Caco-2 (cell line): ENCODE results near the gene ZNF90. TPM values are rescaled to one million over a fixed set of nuclear protein-coding genes. Genes with fewer than 3 reads are reported as not detected.
"Not testable (repeated sequence)": the region's sequence is repeated elsewhere in the genome, so short reads cannot be mapped to it uniquely, and the experiment has no call there.

Source experiments
- BruUV-seq: library from RNA; stranded (reverse); fragments of 400-500 nt; replicated peaks from 2 replicates; lab custom pipeline; 2021; lab: Mats Ljungman, UMichigan
- CTCF ChIA-PET: fragments of 300-600 bp; sonication (Branson Sonifier 250); formaldehyde crosslinking; loops from one replicate; lab custom pipeline; 2022; ENCODE audit warnings: antibody characterized with exemption; lab: Charles Lee
- POLR2A ChIA-PET: fragments of 300-600 bp; sonication (Branson Sonifier 250); formaldehyde crosslinking; loops from one replicate; lab custom pipeline; 2022; ENCODE audit warnings: antibody characterized with exemption; lab: Charles Lee
- DNase-seq, 2 experiments: peaks; one replicate each; pipeline versions ENCODE4 v3.0.0 to v3.0.0-alpha.2; 2020 to 2022
- H3K27me3 ChIP-seq: replicated peaks from 2 replicates; pipeline ENCODE4 v1.6.0; 2011; ENCODE audit warnings: low read length; ENCODE audit not compliant: control insufficient read depth, insufficient read depth
- H3K36me3 ChIP-seq: 2 replicates; pipeline ENCODE4 v1.5.1; 2011; ENCODE audit warnings: low read length; ENCODE audit not compliant: control insufficient read depth, insufficient read depth
- H3K4me1 ChIP-seq: fragments of 250-450 bp; sonication (Bioruptor Pico); 2 replicates; pipeline ENCODE4 v1.5.1; 2020; ENCODE audit warnings: mild to moderate bottlenecking
- H3K4me3 ChIP-seq: 2 replicates; pipeline ENCODE4 v1.5.1; 2011; ENCODE audit warnings: low read depth, mild to moderate bottlenecking, control low read depth, low read length
- H3K9me3 ChIP-seq: fragments of 250-450 bp; sonication (Bioruptor Pico); 2 replicates; pipeline ENCODE4 v1.5.1; 2020; ENCODE audit warnings: mild to moderate bottlenecking, moderate library complexity
- H3K27ac Mint-ChIP-seq: one replicate; pipeline ENCODE4 v1.8.0; 2022; ENCODE audit warnings: mixed read lengths; ENCODE audit not compliant: unreplicated experiment
- H3K27me3 Mint-ChIP-seq: one replicate; pipeline ENCODE4 v1.8.0; 2022; ENCODE audit warnings: mixed read lengths; ENCODE audit not compliant: insufficient read depth, unreplicated experiment
- H3K36me3 Mint-ChIP-seq: one replicate; pipeline ENCODE4 v1.8.0; 2022; ENCODE audit warnings: mild to moderate bottlenecking, mixed read lengths; ENCODE audit not compliant: insufficient read depth, unreplicated experiment
- H3K4me1 Mint-ChIP-seq: one replicate; pipeline ENCODE4 v1.8.0; 2022; ENCODE audit warnings: low read depth, mixed read lengths; ENCODE audit not compliant: unreplicated experiment
- H3K4me3 Mint-ChIP-seq: one replicate; pipeline ENCODE4 v1.8.0; 2022; ENCODE audit warnings: mild to moderate bottlenecking, moderate library complexity, mixed read lengths; ENCODE audit not compliant: unreplicated experiment
- H3K9me3 Mint-ChIP-seq: one replicate; pipeline ENCODE4 v1.8.0; 2022; ENCODE audit warnings: mixed read lengths; ENCODE audit not compliant: unreplicated experiment
- intact Hi-C: fragments of 100-400 bp; cut with micrococcal nuclease; formaldehyde crosslinking; loops from one replicate; pipeline ENCODE4 v1.10.0; 2022; ENCODE audit not compliant: unreplicated experiment
- total RNA-seq: library from RNA; stranded (reverse); gene quantifications from 2 replicates; pipeline ENCODE4 v1.2.3, GENCODE V29; 2022
- TF ChIP-seq, protein P1 (sequence below), 2 experiments: fragments of 200-600 bp in 1 of 2; IDR thresholded peaks; 1 replicate in 1 of 2; 2 replicates in 1 of 2; pipeline versions ENCODE4 v1.5.1 to v1.8.0; 2011 to 2022; ENCODE audit warnings: antibody characterized with exemption in 1 of 2, control low read depth in 1 of 2, inconsistent platforms in 1 of 2, low read depth in 1 of 2, low read length in 1 of 2, mild to moderate bottlenecking in 1 of 2, moderate library complexity in 1 of 2; ENCODE audit not compliant: insufficient read depth in 1 of 2, severe bottlenecking in 1 of 2, unreplicated experiment in 1 of 2

The ZNF90 gene
- total RNA-seq, 1 experiment from 2014 or later = 7.1 TPM

DNA sequence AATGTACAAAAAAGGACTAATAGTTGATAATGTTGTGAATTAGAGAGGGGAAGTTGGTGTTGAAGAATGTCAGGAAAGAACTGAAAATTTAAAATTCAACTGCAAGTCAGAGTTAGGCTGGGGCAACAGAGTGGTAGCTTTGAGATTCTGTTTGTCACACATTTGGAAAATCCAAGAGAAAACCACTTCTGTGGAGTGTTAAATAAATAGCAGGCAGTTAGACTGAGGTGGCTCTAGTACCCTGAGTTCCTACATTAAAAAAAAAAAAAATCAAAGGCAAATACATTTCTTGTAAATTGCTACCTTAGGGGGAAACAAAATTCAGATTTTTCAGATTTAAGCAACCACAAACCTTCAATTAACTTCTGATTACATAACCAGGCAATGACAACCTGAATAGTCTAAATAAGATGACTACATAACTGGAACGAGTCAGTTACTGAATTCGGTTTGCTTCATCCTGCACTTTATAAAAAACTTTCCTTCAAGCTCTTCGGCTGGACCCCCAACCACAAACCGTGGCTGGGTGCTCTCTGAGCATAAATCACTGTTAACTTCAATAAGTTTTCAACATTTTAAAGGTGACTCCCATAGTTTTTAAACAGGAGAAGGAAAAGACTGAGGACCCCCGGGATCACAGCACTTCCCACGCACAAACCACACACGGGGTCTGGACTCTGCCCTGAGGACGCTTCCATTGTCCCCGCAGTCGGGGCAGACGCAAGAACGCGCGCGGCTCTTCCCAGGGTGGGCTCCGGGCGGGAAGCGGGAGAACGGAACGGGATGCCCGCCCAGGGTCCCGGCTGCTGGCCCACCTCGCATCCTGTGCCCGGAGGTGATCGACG is 39.2 kb upstream of the ZNF90 start:
- BruUV-seq = no TSS peak
- intact Hi-C loops = loop anchor here (1.0 kb wide), 1 partner anchor 14 kb away; no protein-coding TSS in a partner anchor
- H3K4me1 ChIP-seq = no peaks in the 10 kb centered on the region
- peaks cover 4% of the 10 kb centered on the region for H3K36me3 Mint-ChIP-seq
- no peaks in the 10 kb centered on the region for H3K4me1 Mint-ChIP-seq
- no peak overlapping the region for H3K27ac Mint-ChIP-seq
- ChIA-PET POLR2A (interaction anchor here (2.2 kb wide), 1 partner anchor 13 kb away, joined by 12 read pairs; no protein-coding TSS in a partner anchor), CTCF (no interaction called here)
- no peaks in the 10 kb centered on the region for H3K36me3 ChIP-seq
- no peaks in the 10 kb centered on the region for H3K27me3 ChIP-seq
- peaks cover 6% of the 10 kb centered on the region; the same call in 1 of the 2 replicates for H3K9me3 ChIP-seq
- peak overlapping the region; percentile 74 for H3K4me3 Mint-ChIP-seq
- no peak for DNase-seq
- TF ChIP-seq, protein P1, sequence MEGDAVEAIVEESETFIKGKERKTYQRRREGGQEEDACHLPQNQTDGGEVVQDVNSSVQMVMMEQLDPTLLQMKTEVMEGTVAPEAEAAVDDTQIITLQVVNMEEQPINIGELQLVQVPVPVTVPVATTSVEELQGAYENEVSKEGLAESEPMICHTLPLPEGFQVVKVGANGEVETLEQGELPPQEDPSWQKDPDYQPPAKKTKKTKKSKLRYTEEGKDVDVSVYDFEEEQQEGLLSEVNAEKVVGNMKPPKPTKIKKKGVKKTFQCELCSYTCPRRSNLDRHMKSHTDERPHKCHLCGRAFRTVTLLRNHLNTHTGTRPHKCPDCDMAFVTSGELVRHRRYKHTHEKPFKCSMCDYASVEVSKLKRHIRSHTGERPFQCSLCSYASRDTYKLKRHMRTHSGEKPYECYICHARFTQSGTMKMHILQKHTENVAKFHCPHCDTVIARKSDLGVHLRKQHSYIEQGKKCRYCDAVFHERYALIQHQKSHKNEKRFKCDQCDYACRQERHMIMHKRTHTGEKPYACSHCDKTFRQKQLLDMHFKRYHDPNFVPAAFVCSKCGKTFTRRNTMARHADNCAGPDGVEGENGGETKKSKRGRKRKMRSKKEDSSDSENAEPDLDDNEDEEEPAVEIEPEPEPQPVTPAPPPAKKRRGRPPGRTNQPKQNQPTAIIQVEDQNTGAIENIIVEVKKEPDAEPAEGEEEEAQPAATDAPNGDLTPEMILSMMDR (IDR thresholded peaks at IDR 0.05; ENCODE audit: insufficient read depth in 1 of 2, low read depth in 1 of 2, low read length in 1 of 2, severe bottlenecking in 1 of 2, unreplicated experiment in 1 of 2) = no peak
- peak overlapping the region; percentile 63 for H3K4me3 ChIP-seq
- H3K27me3 Mint-ChIP-seq = no peaks in the 10 kb centered on the region
- H3K9me3 Mint-ChIP-seq = no peaks in the 10 kb centered on the region

DNA sequence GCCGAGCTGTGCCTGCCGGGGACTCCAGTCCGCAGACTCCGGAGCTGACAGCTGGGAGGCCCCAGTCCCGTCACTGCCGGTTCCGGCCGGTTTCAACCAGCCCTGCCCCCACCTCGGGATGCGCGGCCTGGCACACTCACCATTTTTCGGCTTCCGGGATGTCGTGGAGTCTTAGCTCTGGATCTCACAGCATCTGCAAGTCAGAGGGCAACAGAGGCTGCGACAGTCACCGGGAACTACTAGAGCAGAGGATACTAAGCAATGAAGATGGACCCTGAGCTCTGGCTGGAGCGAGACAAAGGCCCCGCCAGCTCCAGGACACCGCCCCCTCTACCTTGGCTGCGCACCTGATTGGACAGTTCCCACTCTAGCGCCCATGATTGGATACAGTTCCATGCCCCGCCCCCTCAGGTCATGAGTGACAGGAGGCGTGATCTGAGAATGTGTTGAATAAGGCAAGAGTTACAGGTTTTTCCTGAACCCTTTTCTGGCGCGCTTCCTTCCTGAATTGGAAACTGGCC is 38.5 kb upstream of the ZNF90 start, which contains the start of gene ZNF682:
ZNF682 (minus strand) TSS at position 303 of the 521 bp plus-strand sequence; CDS start at position 143, 160 bp downstream.
- peaks cover 3% of the 10 kb centered on the region for H3K36me3 Mint-ChIP-seq
- no peaks in the 10 kb centered on the region for H3K27me3 Mint-ChIP-seq
- H3K9me3 Mint-ChIP-seq = no peaks in the 10 kb centered on the region
- ChIA-PET POLR2A (interaction anchor here (2.2 kb wide), 1 partner anchor 13 kb away, joined by 12 read pairs; no protein-coding TSS in a partner anchor), CTCF (no interaction called here)
- peak; percentile 87 to 93 for DNase-seq
- intact Hi-C loops = loop anchor here (1.0 kb wide), 1 partner anchor 13 kb away; no protein-coding TSS in a partner anchor
- no peak within 1 kb of the TSS for H3K27ac Mint-ChIP-seq
- peak within 1 kb of the TSS; percentile 74 for H3K4me3 Mint-ChIP-seq
- H3K4me3 ChIP-seq = peak within 1 kb of the TSS; percentile 63
- no TSS peak for BruUV-seq
- H3K27me3 ChIP-seq = no peaks in the 10 kb centered on the region
- peaks cover 6% of the 10 kb centered on the region; the same call in 1 of the 2 replicates for H3K9me3 ChIP-seq
- no peaks in the 10 kb centered on the region for H3K4me1 ChIP-seq
- TF ChIP-seq, protein P1 (IDR thresholded peaks at IDR 0.05; ENCODE audit: insufficient read depth in 1 of 2, low read depth in 1 of 2, low read length in 1 of 2, severe bottlenecking in 1 of 2, unreplicated experiment in 1 of 2) = no peak
- no peaks in the 10 kb centered on the region for H3K36me3 ChIP-seq
- H3K4me1 Mint-ChIP-seq = no peaks in the 10 kb centered on the region

DNA sequence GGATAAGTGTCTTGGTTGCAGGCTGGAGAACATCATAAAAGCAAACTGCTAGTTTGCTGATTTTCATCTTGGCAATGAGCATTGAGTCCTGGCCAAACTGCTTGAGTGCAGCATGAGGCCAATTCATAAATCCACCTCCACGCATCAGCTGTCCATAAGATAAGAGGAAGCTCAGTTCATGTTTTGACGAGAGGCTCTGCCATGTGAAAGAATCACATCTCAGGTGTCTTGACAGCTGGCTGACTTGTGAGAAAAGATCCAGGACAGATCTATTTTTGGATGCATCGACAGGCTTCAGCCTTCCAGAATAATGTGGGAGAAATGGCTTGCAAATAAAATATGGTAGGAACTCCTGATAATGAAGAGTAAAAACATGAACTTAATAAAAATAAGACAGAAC is 33.1 kb upstream of the ZNF90 start:
- CTCF ChIA-PET = no interaction called here
- POLR2A ChIA-PET = no interaction called here
- Mint-ChIP-seq H3K36me3 (no peaks in the 10 kb centered on the region), H3K27me3 (no peaks in the 10 kb centered on the region), H3K27ac (no peak overlapping the region), H3K9me3 (peaks cover 15% of the 10 kb centered on the region), H3K4me3 (no peak overlapping the region), H3K4me1 (no peaks in the 10 kb centered on the region)
- H3K27me3 ChIP-seq = no peaks in the 10 kb centered on the region
- TF ChIP-seq, protein P1 (IDR thresholded peaks at IDR 0.05; ENCODE audit: insufficient read depth in 1 of 2, low read depth in 1 of 2, low read length in 1 of 2, severe bottlenecking in 1 of 2, unreplicated experiment in 1 of 2) = no peak
- H3K36me3 ChIP-seq = no peaks in the 10 kb centered on the region
- intact Hi-C loops = no loop called here
- no TSS peak for BruUV-seq
- H3K4me3 ChIP-seq = no peak overlapping the region
- no peak for DNase-seq
- no peaks in the 10 kb centered on the region for H3K4me1 ChIP-seq
- H3K9me3 ChIP-seq = peaks cover 3% of the 10 kb centered on the region; the same call in 1 of the 2 replicates

- H3K4me3 Mint-ChIP-seq, H3K4me1 ChIP-seq, intact Hi-C loops, BruUV-seq, POLR2A ChIA-PET, CTCF ChIA-PET, H3K9me3 ChIP-seq, H3K36me3 ChIP-seq, DNase-seq, H3K4me3 ChIP-seq, H3K27me3 Mint-ChIP-seq, H3K27me3 ChIP-seq, H3K36me3 Mint-ChIP-seq, H3K4me1 Mint-ChIP-seq, H3K27ac Mint-ChIP-seq: not testable (repeated sequence)
- peaks cover 15% of the 10 kb centered on the region for H3K9me3 Mint-ChIP-seq
Measured at GRCh38 chr19:20045742-20046141, 32.1 kb upstream of the ZNF90 start.
